Stimulated activated naive CD8-positive, alpha-beta T cell treated with anti-CD3 and anti-CD28 coated beads, Interleukin-15, amount 100 ng/mL, for 72 hours (primary cell): ENCODE data around the gene CEP164.
A peak's percentile ranks its signal among the peaks of the same experiment; 100 is the strongest.

ENCODE experiments used
- ATAC-seq: fragments of 150-1000 bp; cut with Tn5 transposase; 2 replicates; pipeline ENCODE4 v1.10.0; 2021; ENCODE audit warnings: mild to moderate bottlenecking, moderate library complexity
- DNase-seq, 2 donors: peaks; one replicate each; pipeline ENCODE4 v3.0.0; 2021 to 2022
- H3K27ac Mint-ChIP-seq, 2 donors: one replicate each; pipeline ENCODE4 v1.8.0; 2022; ENCODE audit warnings: mild to moderate bottlenecking in 2 of 2, mixed read lengths in 2 of 2, moderate library complexity in 2 of 2
- H3K27me3 Mint-ChIP-seq: one replicate; pipeline ENCODE4 v1.8.0; 2022; ENCODE audit warnings: mixed read lengths
- H3K4me1 Mint-ChIP-seq: one replicate; pipeline ENCODE4 v1.8.0; 2022; ENCODE audit warnings: mild to moderate bottlenecking, mixed read lengths
- H3K4me3 Mint-ChIP-seq, 2 donors: one replicate each; pipeline ENCODE4 v1.8.0; 2022; ENCODE audit warnings: mild to moderate bottlenecking in 2 of 2, mixed read lengths in 2 of 2, moderate library complexity in 1 of 2
- H3K9me3 Mint-ChIP-seq, 2 donors: one replicate each; pipeline ENCODE4 v1.8.0; 2022; ENCODE audit warnings: mixed read lengths in 2 of 2

The CEP164 gene

GRCh38 chr11:117299351-117300282 lies 28.0 kb upstream of the CEP164 start:
- no peaks in the 10 kb centered on the region for H3K9me3 Mint-ChIP-seq
- H3K4me1 Mint-ChIP-seq, result no peaks in the 10 kb centered on the region
- no peak overlapping the region for H3K4me3 Mint-ChIP-seq
- peak; percentile 27 for ATAC-seq
- peaks cover 6% of the 10 kb centered on the region for H3K27me3 Mint-ChIP-seq
- DNase-seq, result no peak
- H3K27ac Mint-ChIP-seq, result peak overlapping the region in 1 of 2 donors; percentile 1

- peak; percentile 14 for ATAC-seq
Observed at GRCh38 chr11:117300283-117300663, 27.4 kb upstream of the CEP164 start.

GRCh38 chr11:117300773-117301172 lies 26.9 kb upstream of the CEP164 start:
- DNase-seq (no peak), ATAC-seq (no peak)
- Mint-ChIP-seq H3K27ac (peak overlapping the region in 1 of 2 donors; percentile 2), H3K4me3 (no peak overlapping the region), H3K9me3 (no peaks in the 10 kb centered on the region), H3K27me3 (peaks cover 6% of the 10 kb centered on the region), H3K4me1 (no peaks in the 10 kb centered on the region)

More at GRCh38 chr11:117300283-117300663, 27.4 kb upstream of the CEP164 start:
- H3K9me3 Mint-ChIP-seq, result no peaks in the 10 kb centered on the region
- no peak overlapping the region for H3K27ac Mint-ChIP-seq
- peaks cover 6% of the 10 kb centered on the region for H3K27me3 Mint-ChIP-seq
- H3K4me3 Mint-ChIP-seq, result no peak overlapping the region
- no peak for DNase-seq
- no peaks in the 10 kb centered on the region for H3K4me1 Mint-ChIP-seq

- DNase-seq (no peak), ATAC-seq (no peak)
- H3K27ac Mint-ChIP-seq, result peak overlapping the region in 1 of 2 donors; percentile 10
- peaks cover 6% of the 10 kb centered on the region for H3K27me3 Mint-ChIP-seq
- no peak overlapping the region for H3K4me3 Mint-ChIP-seq
- H3K9me3 Mint-ChIP-seq, result no peaks in the 10 kb centered on the region
- H3K4me1 Mint-ChIP-seq, result no peaks in the 10 kb centered on the region
Observed at GRCh38 chr11:117302228-117302627, 25.4 kb upstream of the CEP164 start.

- H3K4me3 Mint-ChIP-seq, result no peak overlapping the region
- H3K27me3 Mint-ChIP-seq, result peaks cover 6% of the 10 kb centered on the region
- H3K27ac Mint-ChIP-seq, result no peak overlapping the region
- no peak for ATAC-seq
- DNase-seq, result no peak
- H3K4me1 Mint-ChIP-seq, result no peaks in the 10 kb centered on the region
- no peaks in the 10 kb centered on the region for H3K9me3 Mint-ChIP-seq
Observed at GRCh38 chr11:117303101-117303500, 24.6 kb upstream of the CEP164 start.

- ATAC-seq (no peak), DNase-seq (no peak)
- Mint-ChIP-seq H3K27me3 (peaks cover 6% of the 10 kb centered on the region), H3K27ac (no peak overlapping the region), H3K9me3 (no peaks in the 10 kb centered on the region), H3K4me1 (no peaks in the 10 kb centered on the region), H3K4me3 (no peak overlapping the region)
Observed at GRCh38 chr11:117303646-117304315, 23.9 kb upstream of the CEP164 start.

- no peak for ATAC-seq
- Mint-ChIP-seq H3K27ac (peak overlapping the region in 1 of 2 donors; percentile 29), H3K4me1 (no peaks in the 10 kb centered on the region), H3K4me3 (no peak overlapping the region), H3K27me3 (peaks cover 15% of the 10 kb centered on the region), H3K9me3 (no peaks in the 10 kb centered on the region)
- no peak for DNase-seq
Observed at GRCh38 chr11:117305145-117305544, 22.5 kb upstream of the CEP164 start.

GRCh38 chr11:117309310-117309709 lies 18.3 kb upstream of the CEP164 start:
- Mint-ChIP-seq H3K27me3 (peaks cover 28% of the 10 kb centered on the region), H3K27ac (no peak overlapping the region), H3K4me3 (no peak overlapping the region), H3K9me3 (no peaks in the 10 kb centered on the region), H3K4me1 (peaks cover 4% of the 10 kb centered on the region)
- DNase-seq (no peak), ATAC-seq (no peak)

GRCh38 chr11:117313091-117313490 lies 14.6 kb upstream of the CEP164 start:
- DNase-seq, result no peak
- Mint-ChIP-seq H3K4me1 (peaks cover 25% of the 10 kb centered on the region), H3K27ac (no peak overlapping the region), H3K27me3 (peaks cover 65% of the 10 kb centered on the region), H3K9me3 (no peaks in the 10 kb centered on the region), H3K4me3 (no peak overlapping the region)
- no peak for ATAC-seq

GRCh38 chr11:117313828-117314768 lies 13.6 kb upstream of the CEP164 start:
- H3K4me3 Mint-ChIP-seq, result no peak overlapping the region
- no peak for ATAC-seq

GRCh38 chr11:117314840-117315239 lies 12.8 kb upstream of the CEP164 start:
- Mint-ChIP-seq H3K4me1 (peaks cover 25% of the 10 kb centered on the region), H3K9me3 (no peaks in the 10 kb centered on the region), H3K4me3 (peak overlapping the region; percentile 46 to 86), H3K27me3 (peaks cover 56% of the 10 kb centered on the region), H3K27ac (no peak overlapping the region)
- ATAC-seq (no peak), DNase-seq (no peak)

More at GRCh38 chr11:117313828-117314768, 13.6 kb upstream of the CEP164 start:
- peaks cover 62% of the 10 kb centered on the region for H3K27me3 Mint-ChIP-seq
- peak overlapping the region in 1 of 2 donors; percentile 62 for H3K27ac Mint-ChIP-seq
- H3K9me3 Mint-ChIP-seq, result no peaks in the 10 kb centered on the region
- H3K4me1 Mint-ChIP-seq, result peaks cover 25% of the 10 kb centered on the region
- no peak for DNase-seq

- Mint-ChIP-seq H3K9me3 (no peaks in the 10 kb centered on the region), H3K4me3 (peak overlapping the region; percentile 66 to 86), H3K4me1 (peaks cover 25% of the 10 kb centered on the region), H3K27ac (no peak overlapping the region), H3K27me3 (peaks cover 56% of the 10 kb centered on the region)
- DNase-seq, result peak; percentile 31 to 41
- peak; percentile 91 for ATAC-seq
Observed at GRCh38 chr11:117315285-117316196, 12.1 kb upstream of the CEP164 start.

- Mint-ChIP-seq H3K27me3 (peaks cover 56% of the 10 kb centered on the region), H3K27ac (no peak within 1 kb of the TSS), H3K4me1 (peaks cover 25% of the 10 kb centered on the region), H3K9me3 (no peaks in the 10 kb centered on the region), H3K4me3 (peak within 1 kb of the TSS; percentile 66 to 86)
- DNase-seq (peak; percentile 24 to 29), ATAC-seq (peak; percentile 52)
Observed at GRCh38 chr11:117316197-117316961, 11.3 kb upstream of the CEP164 start, which contains the start of gene BACE1. Gene BACE1 (minus strand): TSS chr11:117316256. CDS start chr11:117315795, 461 bp downstream.

- ATAC-seq (no peak), DNase-seq (no peak)
- Mint-ChIP-seq H3K4me3 (no peak overlapping the region), H3K27me3 (peaks cover 52% of the 10 kb centered on the region), H3K9me3 (no peaks in the 10 kb centered on the region), H3K27ac (no peak overlapping the region), H3K4me1 (peaks cover 25% of the 10 kb centered on the region)
Observed at GRCh38 chr11:117318738-117319137, 8.9 kb upstream of the CEP164 start.
